ENCODE results near the gene TBX21. TPM values are rescaled to one million over a fixed set of nuclear protein-coding genes. Genes with fewer than 3 reads are reported as not detected.

TBX21 gene
- total and polyA plus RNA-seq, 9 of the 15 experiments (the other 6 are each of a cell fraction or from before 2014, with no cell fraction given), result 0.07 TPM; not detected in 8

- DNase-seq (ENCODE audit: extremely low read depth in 1 of 4, low spot score in 3 of 4) (no peak), FAIRE-seq (no peak), ATAC-seq (no peak)
- intact Hi-C loops (cut with micrococcal nuclease) (no loop called here), in situ Hi-C loops (cut with MboI) (no loop called here)
- ChIA-PET POLR2A (interaction anchor here (0.6 to 1.6 kb wide), 2 partner anchors 55 to 676 kb away, joined by 3 read pairs; no protein-coding TSS in a partner anchor), CTCF (ENCODE audit: low intra/inter-chr PET ratio) (interaction anchor here (0.6 kb wide), 1 partner anchor 14 kb away, joined by 3 read pairs; no protein-coding TSS in a partner anchor)
- Histone ChIP-seq H3K4me3 (no peak overlapping the region), H3K79me2 (ENCODE audit: control insufficient read depth, insufficient read depth, low read length) (no peaks in the 10 kb centered on the region), H2AFZ (ENCODE audit: low read depth, low read length) (no peak overlapping the region), H3K36me3 (ENCODE audit: control insufficient read depth, insufficient read depth, low read length) (no peaks in the 10 kb centered on the region), H3K9me3 (replicated peaks; ENCODE audit: control insufficient read depth, insufficient read depth, low read depth, low read length) (no peaks in the 10 kb centered on the region), H3K9ac (ENCODE audit: insufficient read depth in 1 of 2, low read depth in 2 of 2, low read length in 2 of 2) (no peak overlapping the region), H3K9me1 (ENCODE audit: control insufficient read depth, insufficient read depth, low read length) (no peaks in the 10 kb centered on the region), H3K4me2 (ENCODE audit: insufficient read depth, low read length) (no peak overlapping the region), H3K27me3 (ENCODE audit: control insufficient read depth in 2 of 2, insufficient read depth in 2 of 2, low read length in 2 of 2) (peaks cover 13 to 49% of the 10 kb centered on the region in 2 experiments; a peak in 4 of 5 replicates), H3K27ac (ENCODE audit: extremely low read depth, low read depth, low read length) (no peak overlapping the region), H3K4me1 (replicated peaks in 1 of 2; ENCODE audit: control insufficient read depth in 2 of 2, insufficient read depth in 2 of 2, low read length in 2 of 2) (peaks cover 0 to 13% of the 10 kb centered on the region in 2 experiments; a peak in 2 of 5 replicates), H4K20me1 (replicated peaks; ENCODE audit: control insufficient read depth, insufficient read depth, low read length) (0 out of 2 replicates have a peak, but pooled peaks cover 7% of the 10 kb centered on the region)
- WGBS (ENCODE audit: insufficient coverage, low coverage, missing lambda C conversion rate), result 12% methylated on average over 7 of the region's 7 CpGs
- BruUV-seq (replicated peaks), result no TSS peak
- no peak for TF ChIP-seq FOXA3 (CRISPR knock-in tag; conservative IDR thresholded peaks at IDR 0.05 in 1 of 2, IDR thresholded peaks at IDR 0.05 in 1 of 2)
- TF ChIP-seq ZNF121 (CRISPR knock-in tag; conservative IDR thresholded peaks at IDR 0.05), result peak; percentile 88
- TF ChIP-seq NFRKB (IDR thresholded peaks at IDR 0.05; ENCODE audit: low read depth), result no peak
- TF ChIP-seq SRSF3 (IDR thresholded peaks at IDR 0.05; ENCODE audit: insufficient read depth, low read length), result no peak
- TF ChIP-seq KDM1A (IDR thresholded peaks at IDR 0.05), result no peak
- no peak for TF ChIP-seq EP400 (IDR thresholded peaks at IDR 0.05)
- TF ChIP-seq ADNP (tag; IDR thresholded peaks at IDR 0.05), result no peak
- TF ChIP-seq NFIC (IDR thresholded peaks at IDR 0.05), result peak; percentile 63
- TF ChIP-seq ZNF24 (IDR thresholded peaks at IDR 0.05), result no peak
- TF ChIP-seq PHB2 (IDR thresholded peaks at IDR 0.05; ENCODE audit: low read depth), result no peak
These were observed 5.1 kb downstream of the TBX21 start for GRCh38 chr17:47738178-47738577.

All from K562 (cell line).